Fibroblast of upper back skin (primary cell): ENCODE measurements around the gene PRRT2.

Experiments used
- DNase-seq: peaks from one replicate; pipeline ENCODE4 v3.0.0-alpha.2; 2013

PRRT2 gene

GRCh38 chr16:29863669-29863984 lies 51.6 kb downstream of the PRRT2 start:
- DNase-seq: no peak

GRCh38 chr16:29864205-29864604 lies 52.2 kb downstream of the PRRT2 start:
- DNase-seq: no peak
